ENCODE data around the gene HYAL3.
"Not testable (repeated sequence)": the region's sequence is repeated elsewhere in the genome, so short reads cannot be mapped to it uniquely, and the experiment has no call there.

HYAL3 gene

GRCh38 chr3:50254577-50255250 is 44.5 kb downstream of the HYAL3 start:
- FAIRE-seq, result no peak

GRCh38 chr3:50251220-50251619 is 48.0 kb downstream of the HYAL3 start:
- FAIRE-seq, result no peak

- FAIRE-seq, result no peak
Observed at GRCh38 chr3:50250514-50250913, 48.7 kb downstream of the HYAL3 start.

GRCh38 chr3:50249457-50249856 is 49.7 kb downstream of the HYAL3 start:
- FAIRE-seq, result no peak

GRCh38 chr3:50248387-50248786 is 50.8 kb downstream of the HYAL3 start:
- FAIRE-seq, result no peak

- no peak for FAIRE-seq
Observed at GRCh38 chr3:50246517-50246954, 52.7 kb downstream of the HYAL3 start.

GRCh38 chr3:50245831-50246516 is 53.2 kb downstream of the HYAL3 start:
- FAIRE-seq, result no peak

- no peak for FAIRE-seq
Observed at GRCh38 chr3:50245251-50245745, 53.9 kb downstream of the HYAL3 start.

GRCh38 chr3:50244813-50245212 is 54.4 kb downstream of the HYAL3 start:
- FAIRE-seq, result not testable (repeated sequence)

- no peak for FAIRE-seq
Observed at GRCh38 chr3:50243543-50243895, 55.7 kb downstream of the HYAL3 start.

- no peak for FAIRE-seq
Observed at GRCh38 chr3:50242851-50243542, 56.2 kb downstream of the HYAL3 start.

Measured in A204.1 (cell line).